ENCODE data around the gene PLEKHM2.

The PLEKHM2 gene

GRCh38 chr1:15669864-15670263 is 14.3 kb upstream of the PLEKHM2 start:
- TF ChIP-seq ISL1 (CRISPR knock-in tag; IDR thresholded peaks at IDR 0.05) (no peak), ZC3H10 (CRISPR knock-in tag; IDR thresholded peaks at IDR 0.05) (no peak), ZFP30 (CRISPR knock-in tag; IDR thresholded peaks at IDR 0.05) (no peak), RARB (CRISPR knock-in tag; IDR thresholded peaks at IDR 0.05) (no peak), ZNF70 (CRISPR knock-in tag; IDR thresholded peaks at IDR 0.05) (no peak), TOX (CRISPR knock-in tag; IDR thresholded peaks at IDR 0.05; ENCODE audit: borderline replicate concordance) (no peak)
- ATAC-seq, result no peak

GRCh38 chr1:15671430-15671829 is 12.7 kb upstream of the PLEKHM2 start:
- TF ChIP-seq ZNF565 (CRISPR knock-in tag; conservative IDR thresholded peaks at IDR 0.05; ENCODE audit: low read depth) (no peak), PPARA (CRISPR knock-in tag; IDR thresholded peaks at IDR 0.05; ENCODE audit: borderline replicate concordance) (no peak), ZC3H10 (CRISPR knock-in tag; IDR thresholded peaks at IDR 0.05) (no peak), TCF4 (CRISPR knock-in tag; IDR thresholded peaks at IDR 0.05; ENCODE audit: borderline replicate concordance) (no peak), ISL1 (CRISPR knock-in tag; IDR thresholded peaks at IDR 0.05) (no peak), ZNF70 (CRISPR knock-in tag; IDR thresholded peaks at IDR 0.05) (no peak), TSHZ2 (CRISPR knock-in tag; IDR thresholded peaks at IDR 0.05) (no peak), ESRRG (CRISPR knock-in tag; IDR thresholded peaks at IDR 0.05) (no peak), POU6F1 (CRISPR knock-in tag; IDR thresholded peaks at IDR 0.05; ENCODE audit: borderline replicate concordance, low read depth) (no peak), CREB5 (CRISPR knock-in tag; IDR thresholded peaks at IDR 0.05; ENCODE audit: low read depth) (no peak), BACH2 (CRISPR knock-in tag; IDR thresholded peaks at IDR 0.05; ENCODE audit: borderline replicate concordance) (no peak), RARB (CRISPR knock-in tag; IDR thresholded peaks at IDR 0.05) (no peak), SNAI2 (CRISPR knock-in tag; IDR thresholded peaks at IDR 0.05) (no peak), ZNF8 (CRISPR knock-in tag; IDR thresholded peaks at IDR 0.05) (no peak), ZFP30 (CRISPR knock-in tag; IDR thresholded peaks at IDR 0.05) (no peak), CSRNP3 (CRISPR knock-in tag; IDR thresholded peaks at IDR 0.05) (no peak), ZFP3 (CRISPR knock-in tag; IDR thresholded peaks at IDR 0.05) (no peak)
- ATAC-seq, result no peak

- TF ChIP-seq ZC3H10 (CRISPR knock-in tag; IDR thresholded peaks at IDR 0.05), result no peak
- TF ChIP-seq CREB5 (CRISPR knock-in tag; IDR thresholded peaks at IDR 0.05; ENCODE audit: low read depth), result no peak
- no peak for TF ChIP-seq CSDC2 (CRISPR knock-in tag; IDR thresholded peaks at IDR 0.05)
- ATAC-seq, result no peak
Measured at GRCh38 chr1:15674386-15675159, 9.5 kb upstream of the PLEKHM2 start.

GRCh38 chr1:15676010-15676409 is 8.1 kb upstream of the PLEKHM2 start:
- ATAC-seq, result no peak
- no peak for TF ChIP-seq RARB (CRISPR knock-in tag; IDR thresholded peaks at IDR 0.05)
- no peak for TF ChIP-seq CREB5 (CRISPR knock-in tag; IDR thresholded peaks at IDR 0.05; ENCODE audit: low read depth)
- no peak for TF ChIP-seq GLIS3 (CRISPR knock-in tag; IDR thresholded peaks at IDR 0.05)
- no peak for TF ChIP-seq PATZ1 (CRISPR knock-in tag; IDR thresholded peaks at IDR 0.05; ENCODE audit: borderline replicate concordance)
- no peak for TF ChIP-seq TOX (CRISPR knock-in tag; IDR thresholded peaks at IDR 0.05; ENCODE audit: borderline replicate concordance)
- no peak for TF ChIP-seq ARNTL (CRISPR knock-in tag; IDR thresholded peaks at IDR 0.05; ENCODE audit: borderline replicate concordance, low read depth)
- TF ChIP-seq OSR1 (CRISPR knock-in tag; IDR thresholded peaks at IDR 0.05), result no peak
- no peak for TF ChIP-seq CSDC2 (CRISPR knock-in tag; IDR thresholded peaks at IDR 0.05)
- no peak for TF ChIP-seq ISL1 (CRISPR knock-in tag; IDR thresholded peaks at IDR 0.05)
- TF ChIP-seq ZNF565 (CRISPR knock-in tag; conservative IDR thresholded peaks at IDR 0.05; ENCODE audit: low read depth), result no peak
- no peak for TF ChIP-seq BACH2 (CRISPR knock-in tag; IDR thresholded peaks at IDR 0.05; ENCODE audit: borderline replicate concordance)
- no peak for TF ChIP-seq ESRRG (CRISPR knock-in tag; IDR thresholded peaks at IDR 0.05)
- TF ChIP-seq TCF4 (CRISPR knock-in tag; IDR thresholded peaks at IDR 0.05; ENCODE audit: borderline replicate concordance), result no peak
- no peak for TF ChIP-seq ZC3H10 (CRISPR knock-in tag; IDR thresholded peaks at IDR 0.05)
- TF ChIP-seq ZNF70 (CRISPR knock-in tag; IDR thresholded peaks at IDR 0.05), result no peak
- no peak for TF ChIP-seq ZFP3 (CRISPR knock-in tag; IDR thresholded peaks at IDR 0.05)
